Heart left ventricle (tissue), 16 donors: ENCODE results near the gene NTM. TPM values are rescaled to one million over a fixed set of nuclear protein-coding genes. Genes with fewer than 3 reads are reported as not detected.

Source experiments
- ATAC-seq, 4 donors: fragments of 200-7000 bp; cut with Tn5 transposase; one replicate each; pipeline ENCODE4 v1.9.1; 2020 to 2022; ENCODE audit warnings: moderate library complexity in 4 of 4, mild to moderate bottlenecking in 3 of 4, moderate number of reproducible peaks in 1 of 4
- DNase-seq, 5 donors: peaks; one replicate each; pipeline ENCODE4 v3.0.0-alpha.2; 2020
- H3K27ac ChIP-seq, 12 donors: fragments of 200-600 bp; sonication (generic) in 4 of 12; one replicate each; pipeline versions ENCODE4 v1.5.0 to v1.8.0; 2016 to 2022; ENCODE audit warnings: mild to moderate bottlenecking in 2 of 12
- H3K27me3 ChIP-seq, 9 donors: fragments of 200-600 bp; sonication (generic) in 2 of 9; one replicate each; pipeline versions ENCODE4 v1.5.1 to v1.8.0; 2016 to 2022; ENCODE audit warnings: mild to moderate bottlenecking in 3 of 9
- H3K36me3 ChIP-seq, 9 donors: fragments of 200-600 bp; sonication (generic) in 2 of 9; one replicate each; pipeline versions ENCODE4 v1.5.0 to v1.8.0; 2018 to 2022; ENCODE audit warnings: mild to moderate bottlenecking in 2 of 9
- H3K4me1 ChIP-seq, 12 donors: fragments of 200-600 bp; sonication (generic) in 4 of 12; one replicate each; pipeline versions ENCODE4 v1.5.0 to v1.8.0; 2016 to 2022; ENCODE audit warnings: mild to moderate bottlenecking in 3 of 12
- H3K4me3 ChIP-seq, 12 donors: fragments of 200-600 bp; sonication (generic) in 4 of 12; one replicate each; pipeline versions ENCODE4 v1.5.0 to v1.8.0; 2017 to 2022; ENCODE audit warnings: mild to moderate bottlenecking in 9 of 12, moderate library complexity in 4 of 12
- H3K9me3 ChIP-seq, 12 donors: fragments of 200-600 bp; sonication (generic) in 4 of 12; one replicate each; pipeline versions ENCODE4 v1.5.0 to v1.8.0; 2016 to 2022; ENCODE audit warnings: mild to moderate bottlenecking in 1 of 12
- CTCF ChIP-seq, 12 donors: fragments of 200-600 bp; sonication (generic) in 4 of 12; IDR thresholded peaks; one replicate each; pipeline versions ENCODE4 v1.5.0 to v1.8.0; 2018 to 2022; ENCODE audit warnings: antibody characterized with exemption in 12 of 12, mild to moderate bottlenecking in 5 of 12
- POLR2A ChIP-seq, 2 donors: fragments of 450-650 bp; IDR thresholded peaks; one replicate each; pipeline ENCODE4 v1.6.1; 2017; ENCODE audit warnings: antibody characterized with exemption in 2 of 2, mild to moderate bottlenecking in 2 of 2, moderate library complexity in 2 of 2
- WGBS, 4 donors: extraction: QIAGEN DNeasy Blood & Tissue Kit in 2 of 4; methylation state at CpG; one replicate each; pipeline versions ENCODE4 v1.1.5 to v1.1.7; 2013 to 2018; 5-methylcytosine and 5-hydroxymethylcytosine counted together
- intact Hi-C, 10 donors: fragments of 100-400 bp; cut with DNase I; formaldehyde crosslinking; loops; one replicate each; pipeline versions ENCODE4 v1.11.1 to v1.14.2; 2022
- polyA plus RNA-seq, 2 donors: library from polyadenylated mRNA; stranded (reverse); fragments of 200-250 nt; gene quantifications; one replicate each; pipeline ENCODE4 v1.2.3, GENCODE V29; 2013
- total RNA-seq, 9 donors: library from RNA; depleted of rRNA in 2 of 9; stranded (reverse); fragments of >200 nt in 2 of 9; fragmentation: NEBNext Ultra II Directional in 3 of 9; extraction: Animal tissue kit (Norgen Biotek cat#: 25700) in 3 of 9; gene quantifications; one replicate each; pipeline versions ENCODE4 v1.1.0 to v1.2.4, GENCODE V29; 2016 to 2023
- donor health status: ischemic (EF 13 %, LVEDD 7.1; RV severe dilation, severe dysfunction).
- donor health status: healthy with polysubstance abuse.
- donor health status: DM: no; HTN: yes; CAD: no.
- donor health status: DM: no; HTN: no; CAD: no.
- donor health status: ischemic (EF 25% LVEDD 6.9; RV normal size, moderate dysfunction).
- donor health status: ischemic (EF 25% LVEDD 5.7; RV mildly dilated, moderate dysfunction).
- donor health status: healthy.
- donor health status: DM: yes; HTN: yes; CAD: no.
- donor health status: ischemic (EF 35%, LVEDD 5.7; RV mildly dilated, moderate dysfunction).
- donor health status: nonischemic (EF 11% LVEDD 7.7; RV severe dilation, severe dysfunction).
- donor health status: DM: yes; HTN: yes; CAD: no.
- donor health status: PGD.
- donor health status: ischemic (EF 29% LVEDD 5.4; RV normal size, mild dysfunction).
- donor health status: nonischemic (EF 23%, LVEDD 6.1; RV moderate dilation, normal function).

The NTM gene
- total and polyA plus RNA-seq, 11 donors: 0.40 to 7.7 (median 1.5) TPM

GRCh38 chr11:132240374-132240773 lies 870.0 kb downstream of the NTM start:
- no peak overlapping the region for H3K4me3 ChIP-seq
- H3K9me3 ChIP-seq: no peaks in the 10 kb centered on the region
- no peak for ATAC-seq
- H3K27me3 ChIP-seq: no peaks in the 10 kb centered on the region
- no peaks in the 10 kb centered on the region for H3K4me1 ChIP-seq
- no peaks in the 10 kb centered on the region for H3K36me3 ChIP-seq
- no peak overlapping the region for H3K27ac ChIP-seq
- whole genome bisulfite sequencing, 4 donors: 82 to 86% (median 86%) methylated on average over 5 of the region's 5 CpGs
- intact Hi-C loops: no loop called here
- TF ChIP-seq CTCF (IDR thresholded peaks at IDR 0.05) (no peak), POLR2A (IDR thresholded peaks at IDR 0.05) (no peak)
- no peak for DNase-seq

DNA sequence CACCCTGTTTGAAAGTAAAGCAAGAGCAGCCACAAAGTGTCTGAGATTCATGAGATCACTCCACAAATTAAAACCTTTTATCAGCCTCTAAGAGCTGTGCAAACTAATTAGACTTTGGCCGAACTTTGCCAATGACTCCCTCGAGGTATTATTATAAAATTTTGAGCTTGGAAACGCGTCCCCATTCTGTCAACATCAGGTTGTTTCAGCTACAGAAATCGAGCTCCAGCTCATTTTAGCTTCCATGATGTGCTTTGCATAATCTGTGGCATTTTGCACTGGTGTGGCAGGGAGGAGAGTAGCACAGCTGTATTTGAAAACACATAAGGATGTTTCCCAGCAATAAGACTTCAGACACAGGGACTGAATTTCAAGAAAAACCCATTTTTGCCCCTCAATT lies 872.2 kb downstream of the NTM start:
- intact Hi-C loops: no loop called here
- WGBS, 4 donors: 68 to 78% (median 73%) methylated on average over 5 of the region's 5 CpGs
- Histone ChIP-seq H3K27ac (no peak overlapping the region), H3K27me3 (no peaks in the 10 kb centered on the region), H3K36me3 (no peaks in the 10 kb centered on the region), H3K4me3 (no peak overlapping the region), H3K4me1 (no peaks in the 10 kb centered on the region), H3K9me3 (no peaks in the 10 kb centered on the region)
- no peak for ATAC-seq
- no peak for DNase-seq
- TF ChIP-seq POLR2A (IDR thresholded peaks at IDR 0.05) (no peak), CTCF (IDR thresholded peaks at IDR 0.05) (no peak)

DNA sequence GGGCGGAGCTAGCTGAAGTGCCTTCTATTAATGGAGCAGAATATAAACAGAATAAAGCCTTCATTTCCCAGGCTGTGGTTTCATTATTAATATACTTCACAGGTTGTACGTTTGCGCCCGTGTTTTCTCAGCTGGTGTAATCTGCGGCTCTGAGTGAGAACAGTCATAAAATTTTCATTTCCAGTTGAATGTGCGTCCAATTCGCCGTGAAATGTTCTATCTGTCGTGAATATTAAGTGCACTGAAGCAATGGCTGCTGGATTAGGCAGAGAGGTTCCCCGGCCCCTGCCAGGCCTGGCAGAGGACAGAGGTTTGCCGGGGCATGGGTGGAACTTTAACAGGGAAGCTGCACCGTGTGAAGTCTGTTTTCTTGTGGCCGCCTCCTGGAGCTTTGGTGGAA lies 874.4 kb downstream of the NTM start:
- H3K9me3 ChIP-seq: peaks cover 0 to 2% (median 0%) of the 10 kb centered on the region in 12 donors
- WGBS, 4 donors: 79 to 87% (median 84%) methylated on average over 13 of the region's 13 CpGs
- no peak for DNase-seq
- ATAC-seq: no peak
- no peaks in the 10 kb centered on the region for H3K27me3 ChIP-seq
- H3K4me3 ChIP-seq: no peak overlapping the region
- intact Hi-C loops: no loop called here
- no peaks in the 10 kb centered on the region for H3K36me3 ChIP-seq
- H3K27ac ChIP-seq: no peak overlapping the region
- no peaks in the 10 kb centered on the region for H3K4me1 ChIP-seq
- TF ChIP-seq CTCF (IDR thresholded peaks at IDR 0.05) (no peak), POLR2A (IDR thresholded peaks at IDR 0.05) (no peak)

DNA sequence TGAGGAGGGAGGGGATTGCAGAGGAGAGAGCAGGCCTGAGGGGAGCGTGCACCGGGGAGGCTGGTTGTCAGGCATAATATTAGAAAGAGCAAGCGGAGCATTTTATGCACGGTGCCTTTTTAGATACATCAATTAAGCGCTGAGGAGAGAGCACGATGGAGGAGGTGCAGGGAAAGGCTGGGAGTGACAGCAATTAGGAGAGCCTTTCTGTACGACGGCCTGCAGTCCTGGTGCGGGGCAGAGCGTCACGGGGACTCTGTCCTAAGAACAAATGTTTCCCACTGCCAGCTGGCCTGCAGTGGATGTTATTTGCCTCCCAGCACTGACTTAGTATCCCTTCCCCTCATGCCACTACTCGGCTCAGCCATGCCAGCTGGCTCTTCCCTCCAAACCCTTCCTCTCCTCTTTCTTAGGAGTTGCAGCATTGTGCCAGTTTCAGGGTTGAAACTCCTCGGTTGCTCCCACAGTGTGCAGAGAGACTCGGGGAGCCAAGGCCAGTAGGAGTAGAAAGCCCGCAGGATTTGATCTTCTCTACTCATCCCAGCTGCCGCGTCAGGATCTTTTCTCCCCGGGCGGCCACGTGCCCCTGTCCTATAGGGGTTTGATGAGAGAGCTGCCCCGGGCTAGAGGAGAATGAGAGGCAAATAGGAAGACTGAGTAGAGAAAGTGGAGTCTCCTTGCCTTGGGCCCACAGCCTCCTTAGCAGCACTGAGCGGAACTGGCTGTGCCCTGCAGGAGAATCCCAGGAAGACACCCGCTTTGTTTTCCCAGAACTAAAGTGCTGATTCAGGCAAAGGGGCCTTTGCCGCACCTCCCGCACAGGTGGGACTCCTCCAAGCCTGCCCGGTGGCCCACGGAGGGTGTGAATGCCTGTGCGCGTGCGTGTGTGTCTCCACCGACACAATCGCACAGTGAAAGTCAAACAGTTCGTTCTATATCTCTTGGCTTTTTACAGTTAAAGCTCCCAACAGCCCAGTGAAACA lies 875.3 kb downstream of the NTM start:
- Histone ChIP-seq H3K27me3 (no peaks in the 10 kb centered on the region), H3K4me3 (no peak overlapping the region), H3K27ac (no peak overlapping the region), H3K4me1 (no peaks in the 10 kb centered on the region), H3K9me3 (peaks cover 0 to 5% (median 0%) of the 10 kb centered on the region in 12 donors), H3K36me3 (no peaks in the 10 kb centered on the region)
- WGBS, 4 donors: 86 to 89% (median 87%) methylated on average over 32 to 33 of the region's 33 CpGs
- intact Hi-C loops: no loop called here
- no peak for TF ChIP-seq CTCF (IDR thresholded peaks at IDR 0.05)
- TF ChIP-seq POLR2A (IDR thresholded peaks at IDR 0.05): no peak
- no peak for ATAC-seq
- no peak for DNase-seq
